ENCODE results near the gene SFSWAP. TPM values are rescaled to one million over a fixed set of nuclear protein-coding genes. Genes with fewer than 3 reads are reported as not detected.

SFSWAP gene
- total and polyA plus RNA-seq, 2 of the 8 experiments (the other 6 are each of a cell fraction or from before 2014, with no cell fraction given) = 36.5 to 49.5 TPM

GRCh38 chr12:131834798-131835615, 124.1 kb downstream of the SFSWAP start (continued):
- no peak for TF ChIP-seq BACH1 (IDR thresholded peaks at IDR 0.05; ENCODE audit: low read length)
- no peak for TF ChIP-seq EP300 (IDR thresholded peaks at IDR 0.05; ENCODE audit: borderline replicate concordance in 1 of 2, low read depth in 2 of 2, low read length in 2 of 2)
- no peak for TF ChIP-seq TBP (IDR thresholded peaks at IDR 0.05; ENCODE audit: low read depth, low read length)
- no peak for TF ChIP-seq KDM4A (IDR thresholded peaks at IDR 0.05; ENCODE audit: low read depth, low read length, severe bottlenecking)
